GM20000 (cell line): ENCODE measurements around the gene TRIM69.
A peak's percentile ranks its signal among the peaks of the same experiment; 100 is the strongest.
"Not testable (repeated sequence)": the region's sequence is repeated elsewhere in the genome, so short reads cannot be mapped to it uniquely, and the experiment has no call there.

Experiments used
- DNase-seq: peaks from one replicate; pipeline ENCODE4 v3.0.0; 2012; ENCODE audit warnings: low spot score
- TF ChIP-seq, protein P1 (sequence below): IDR thresholded peaks from 2 replicates; pipeline ENCODE4 v1.5.1; 2012; ENCODE audit warnings: mild to moderate bottlenecking, control low read depth; ENCODE audit errors: extremely low read depth, missing control alignments

The TRIM69 gene

DNA sequence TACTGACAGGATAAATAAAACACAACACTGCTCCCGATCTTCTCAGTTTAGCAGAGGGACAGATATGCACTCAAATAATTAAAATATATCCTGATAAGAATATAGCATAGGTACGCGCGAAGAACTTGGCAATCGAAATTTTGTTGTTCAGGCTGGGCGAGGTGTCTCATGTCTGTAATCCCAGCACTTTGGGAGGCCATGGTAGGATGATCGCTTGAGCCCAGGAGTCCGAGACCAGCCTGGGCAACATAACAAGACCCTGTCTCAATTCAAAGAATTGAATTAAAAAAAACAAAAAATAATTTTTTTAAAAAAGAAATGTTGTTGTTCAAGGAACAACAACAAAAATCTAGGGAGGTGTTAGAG, 17.4 kb upstream of the TRIM69 start:
- TF ChIP-seq, protein P1, sequence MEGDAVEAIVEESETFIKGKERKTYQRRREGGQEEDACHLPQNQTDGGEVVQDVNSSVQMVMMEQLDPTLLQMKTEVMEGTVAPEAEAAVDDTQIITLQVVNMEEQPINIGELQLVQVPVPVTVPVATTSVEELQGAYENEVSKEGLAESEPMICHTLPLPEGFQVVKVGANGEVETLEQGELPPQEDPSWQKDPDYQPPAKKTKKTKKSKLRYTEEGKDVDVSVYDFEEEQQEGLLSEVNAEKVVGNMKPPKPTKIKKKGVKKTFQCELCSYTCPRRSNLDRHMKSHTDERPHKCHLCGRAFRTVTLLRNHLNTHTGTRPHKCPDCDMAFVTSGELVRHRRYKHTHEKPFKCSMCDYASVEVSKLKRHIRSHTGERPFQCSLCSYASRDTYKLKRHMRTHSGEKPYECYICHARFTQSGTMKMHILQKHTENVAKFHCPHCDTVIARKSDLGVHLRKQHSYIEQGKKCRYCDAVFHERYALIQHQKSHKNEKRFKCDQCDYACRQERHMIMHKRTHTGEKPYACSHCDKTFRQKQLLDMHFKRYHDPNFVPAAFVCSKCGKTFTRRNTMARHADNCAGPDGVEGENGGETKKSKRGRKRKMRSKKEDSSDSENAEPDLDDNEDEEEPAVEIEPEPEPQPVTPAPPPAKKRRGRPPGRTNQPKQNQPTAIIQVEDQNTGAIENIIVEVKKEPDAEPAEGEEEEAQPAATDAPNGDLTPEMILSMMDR = no peak
- no peak for DNase-seq

DNA sequence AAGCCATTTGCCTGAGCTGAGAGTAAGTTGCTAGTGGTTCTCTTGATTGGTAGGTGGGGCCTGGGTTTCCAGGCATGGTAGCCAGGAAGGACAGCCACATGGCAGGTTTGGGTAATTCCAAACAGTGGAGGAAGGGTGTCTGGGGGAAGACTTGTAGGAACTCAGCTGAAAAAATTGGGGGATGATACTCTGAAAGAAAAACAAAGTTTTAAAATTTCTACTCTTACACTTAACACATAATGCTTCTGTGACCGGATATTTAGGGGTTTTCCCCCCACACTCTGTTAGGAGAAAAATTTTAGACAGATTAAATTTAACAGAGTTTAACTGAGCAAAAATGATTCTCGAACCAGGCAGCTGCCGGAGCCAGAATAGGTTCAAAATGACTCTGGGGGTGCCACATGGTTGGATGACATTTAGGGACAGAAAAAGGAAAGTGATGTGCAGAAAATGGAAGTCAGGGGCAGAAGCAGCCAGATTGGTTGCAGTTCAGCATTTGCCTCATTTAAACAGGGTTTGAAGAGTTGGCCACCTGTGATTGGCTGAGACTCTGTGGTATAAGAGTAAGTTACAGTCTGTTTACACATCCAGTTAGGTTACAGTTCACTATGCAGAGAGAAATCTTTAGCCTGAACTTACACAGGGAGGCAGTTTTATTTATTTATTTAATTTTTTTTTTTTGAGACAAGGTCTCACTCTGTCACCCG, 16.9 kb upstream of the TRIM69 start:
- peak; percentile 38 for DNase-seq

DNA sequence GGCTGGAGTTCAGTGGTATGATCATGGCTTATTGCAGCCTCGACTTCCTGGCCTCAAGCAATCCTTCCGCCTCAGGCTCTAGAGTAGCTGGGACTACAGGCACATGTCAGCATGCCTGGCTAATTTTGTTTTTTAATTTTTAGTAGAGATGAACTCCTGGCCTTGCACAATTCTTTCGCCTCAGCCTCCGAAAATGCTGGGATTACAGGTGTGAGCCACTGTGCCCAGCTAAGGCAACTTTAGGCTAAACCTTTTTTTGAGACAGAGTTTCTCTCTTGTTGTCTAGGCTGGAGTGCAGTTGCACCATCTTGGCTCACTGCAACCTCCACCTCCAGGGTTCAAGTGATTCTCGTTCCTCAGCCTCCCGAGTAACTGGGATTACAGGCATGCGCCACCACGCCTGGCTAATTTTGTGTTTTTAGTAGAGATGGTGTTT, 16.3 kb upstream of the TRIM69 start:
- not testable (repeated sequence) for DNase-seq

More for the DNA sequence above, 16.9 kb upstream of the TRIM69 start:
- TF ChIP-seq, protein P1 = no peak

DNA sequence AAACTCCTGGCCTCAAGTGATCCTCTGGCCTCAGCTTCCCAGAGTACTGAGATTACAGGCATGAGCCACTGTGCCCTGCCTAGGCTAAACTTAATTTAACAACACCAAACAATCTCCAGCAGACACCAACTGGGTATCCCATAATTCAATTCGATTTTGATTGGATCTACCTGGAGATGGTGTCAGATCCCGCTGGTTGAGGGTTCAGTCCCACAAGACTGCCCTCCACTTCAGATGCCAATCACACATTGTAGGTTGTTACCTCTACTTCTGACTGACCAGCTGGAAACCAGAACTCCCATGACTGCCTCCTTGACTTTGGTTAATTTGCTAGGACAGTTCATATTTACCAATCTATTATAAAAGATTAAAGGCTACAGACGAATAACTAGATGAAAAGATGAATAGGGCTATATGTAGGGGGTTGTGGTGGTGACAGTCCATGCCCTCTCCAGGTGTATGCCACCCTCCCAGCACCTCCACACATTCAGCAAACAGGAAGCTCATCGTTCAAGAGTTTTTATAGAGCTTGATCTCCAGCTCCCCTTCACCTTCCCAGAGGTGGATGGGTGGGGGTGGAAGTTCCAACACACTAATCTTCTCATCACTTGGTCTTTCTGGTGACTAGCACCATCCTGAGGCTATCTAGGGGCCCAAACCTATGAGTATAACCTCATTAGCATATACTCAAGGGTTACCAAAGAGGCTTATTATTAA, 15.7 kb upstream of the TRIM69 start:
- no peak for DNase-seq
- TF ChIP-seq, protein P1 = no peak

DNA sequence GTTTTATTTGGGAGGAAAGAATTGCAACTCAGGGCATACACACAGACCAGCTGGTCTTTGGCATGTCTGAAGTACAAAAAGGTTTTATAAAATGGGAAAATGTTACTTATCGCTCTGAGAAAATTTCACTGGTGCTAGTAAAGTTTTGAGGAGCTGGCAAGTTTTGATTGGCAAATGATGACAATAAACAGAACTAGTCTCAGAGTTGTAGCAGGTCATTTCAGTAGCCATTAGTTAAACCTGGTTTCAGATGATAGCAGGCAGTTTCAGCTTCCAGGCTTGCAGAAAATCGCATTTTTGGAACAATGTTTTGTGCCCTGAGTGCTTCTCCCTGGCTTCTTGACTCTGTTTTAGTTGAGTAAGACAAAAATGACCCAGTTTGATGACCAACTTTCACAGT, 14.3 kb upstream of the TRIM69 start:
- no peak for DNase-seq
- TF ChIP-seq, protein P1 = no peak

DNA sequence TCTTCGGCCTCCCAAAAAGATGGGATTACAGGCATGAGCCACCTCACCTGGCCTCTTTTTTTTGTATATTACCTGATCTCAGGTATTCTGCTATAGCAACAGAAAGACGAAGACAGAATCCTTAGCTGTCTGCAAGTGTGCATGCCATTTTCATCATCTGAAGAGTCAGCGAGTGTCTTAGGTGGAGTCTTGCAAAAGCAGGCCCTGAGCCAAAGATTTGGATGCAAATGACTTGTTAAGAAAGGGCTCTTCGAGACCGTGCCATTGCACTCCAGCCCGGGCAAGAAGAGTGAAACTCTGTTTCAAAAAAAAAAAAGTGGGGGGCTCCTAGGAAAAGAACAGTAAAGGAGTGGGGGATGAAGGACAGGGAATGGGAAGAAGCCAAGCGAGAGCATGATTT, 10.2 kb upstream of the TRIM69 start:
- DNase-seq = no peak
- TF ChIP-seq, protein P1 = no peak

DNA sequence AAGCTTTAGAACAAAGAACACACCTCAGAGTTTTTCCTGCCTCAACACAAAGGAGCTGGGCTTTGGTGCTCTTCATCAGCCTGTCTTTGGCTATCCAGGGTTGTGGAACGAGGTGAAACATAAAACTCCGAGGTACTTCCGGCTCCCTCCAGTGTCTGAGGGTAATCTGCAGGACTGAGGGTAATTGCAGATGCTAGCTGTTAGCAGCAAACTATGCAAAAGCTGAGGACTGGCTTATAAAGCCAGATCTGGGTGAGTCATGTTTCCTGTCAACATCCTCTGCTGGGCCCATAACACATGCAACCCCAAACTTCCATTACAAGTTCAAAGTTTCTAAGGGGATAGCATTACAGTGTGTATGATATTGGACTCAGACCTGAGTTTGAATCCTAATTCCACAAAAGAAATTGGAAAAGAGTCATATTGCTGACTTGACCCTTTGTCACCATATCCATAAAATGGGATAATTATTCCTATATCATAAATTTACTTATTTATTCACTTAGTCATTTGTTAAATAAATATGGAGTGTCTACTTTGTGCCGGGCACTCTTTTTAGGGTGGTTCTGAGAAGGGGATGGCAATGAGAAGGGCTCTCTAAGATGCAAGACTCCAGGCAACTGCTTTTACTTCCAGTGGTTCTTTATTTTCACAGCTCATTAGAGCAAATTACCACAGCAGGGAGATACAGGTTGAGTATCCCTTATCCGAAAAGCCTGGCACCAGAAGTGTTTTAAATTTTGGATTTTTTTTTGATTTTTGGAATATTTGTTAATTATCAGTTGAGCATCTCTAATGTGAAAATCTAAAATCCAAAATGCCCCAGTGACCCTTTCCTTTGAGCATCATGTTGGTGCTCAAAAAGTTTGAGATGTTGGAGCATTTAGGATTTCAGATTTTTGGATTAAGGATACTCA, 9.5 kb upstream of the TRIM69 start:
- DNase-seq = peak; percentile 58
- TF ChIP-seq, protein P1 = no peak
